K562 (cell line): ENCODE results near the gene PPFIA3. TPM values are rescaled to one million over a fixed set of nuclear protein-coding genes. Genes with fewer than 3 reads are reported as not detected.

Source experiments
- ATAC-seq: fragments of 200-7000 bp; cut with Tn5 transposase; 3 replicates; pipeline ENCODE4 v1.9.1; 2020; ENCODE audit warnings: moderate library complexity
- BruUV-seq: library from RNA; stranded (reverse); fragments of 400-500 nt; replicated peaks from 2 replicates; lab custom pipeline; 2021; lab: Mats Ljungman, UMichigan
- CTCF ChIA-PET: fragments of 300-600 bp; formaldehyde crosslinking; extraction: SDS; loops from one replicate; lab custom pipeline; 2021; ENCODE audit warnings: low intra/inter-chr PET ratio; lab: Yijun Ruan, JAX
- POLR2A ChIA-PET: fragments of 300-600, 350-650 bp; sonication (Branson Sonifier 250); formaldehyde crosslinking; extraction: SDS; loops from one replicate; lab custom pipeline; 2021; ENCODE audit warnings: antibody characterized with exemption, inconsistent platforms; lab: Yijun Ruan, JAX
- DNase-seq, 4 experiments: peaks; one replicate each; pipeline versions ENCODE4 v3.0.0 to v3.0.0-alpha.2; 2011 to 2018; ENCODE audit warnings: low spot score in 3 of 4, mixed read lengths in 3 of 4; ENCODE audit errors: extremely low read depth in 1 of 4
- FAIRE-seq: peaks from 2 replicates; lab custom pipeline; 2011; peaks lifted over from hg19 to GRCh38; lab: Jason Lieb, UNC
- H2AFZ ChIP-seq: 2 replicates; pipeline ENCODE4 v1.6.0; 2011; ENCODE audit warnings: low read depth, low read length, control low read depth, inconsistent platforms
- H3K27ac ChIP-seq: fragments of 200-600 bp; 3 replicates; pipeline ENCODE4 v1.8.0; 2011; ENCODE audit warnings: low read depth, mild to moderate bottlenecking, control low read depth, inconsistent platforms, low read length, moderate library complexity, mixed read lengths; ENCODE audit errors: extremely low read depth
- H3K27me3 ChIP-seq, 2 experiments: fragments of 300-600 bp in 1 of 2; 2 replicates in 1 of 2; 3 replicates in 1 of 2; pipeline versions ENCODE4 v1.6.0 to v1.8.0; 2011; ENCODE audit warnings: inconsistent platforms in 2 of 2, low read length in 2 of 2, mild to moderate bottlenecking in 1 of 2, mixed read lengths in 1 of 2, moderate library complexity in 1 of 2; ENCODE audit not compliant: control insufficient read depth in 2 of 2, insufficient read depth in 2 of 2
- H3K36me3 ChIP-seq: fragments of 300-600 bp; 3 replicates; pipeline ENCODE4 v1.8.0; 2011; ENCODE audit warnings: mild to moderate bottlenecking, low read length, inconsistent platforms; ENCODE audit not compliant: control insufficient read depth, insufficient read depth
- H3K4me1 ChIP-seq, 2 experiments: fragments of 200-600 bp in 1 of 2; replicated peaks in 1 of 2; 2 replicates in 1 of 2; 3 replicates in 1 of 2; pipeline versions ENCODE4 v1.5.1 to v1.8.0; 2011; ENCODE audit warnings: inconsistent platforms in 2 of 2, low read length in 2 of 2, mild to moderate bottlenecking in 1 of 2, mixed read lengths in 1 of 2, moderate library complexity in 1 of 2; ENCODE audit not compliant: control insufficient read depth in 2 of 2, insufficient read depth in 2 of 2
- H3K4me2 ChIP-seq: 2 replicates; pipeline ENCODE4 v1.6.1; 2011; ENCODE audit warnings: low read length, control low read depth, inconsistent platforms, mixed read lengths; ENCODE audit not compliant: insufficient read depth
- H3K4me3 ChIP-seq: fragments of 200-600 bp; sonication (generic), shearing (Covaris generic); 2 replicates; pipeline ENCODE4 v1.5.1; 2016; ENCODE audit warnings: control low read depth, inconsistent platforms
- H3K79me2 ChIP-seq: fragments of 200-600 bp; 3 replicates; pipeline ENCODE4 v1.8.0; 2011; ENCODE audit warnings: low read length, inconsistent platforms; ENCODE audit not compliant: control insufficient read depth, insufficient read depth
- H3K9ac ChIP-seq, 2 experiments: 2 replicates each; pipeline versions ENCODE4 v1.6.0 to v1.6.1; 2011; ENCODE audit warnings: low read depth in 2 of 2, low read length in 2 of 2, control low read depth in 1 of 2, inconsistent platforms in 1 of 2, mild to moderate bottlenecking in 1 of 2, mixed read lengths in 1 of 2; ENCODE audit not compliant: insufficient read depth in 1 of 2
- H3K9me1 ChIP-seq: one replicate; pipeline ENCODE4 v1.6.0; 2011; ENCODE audit warnings: inconsistent platforms, mild to moderate bottlenecking, low read length, moderate library complexity; ENCODE audit not compliant: control insufficient read depth, insufficient read depth
- H3K9me3 ChIP-seq: replicated peaks from 2 replicates; pipeline ENCODE4 v1.5.1; 2011; ENCODE audit warnings: low read depth, low read length, inconsistent platforms; ENCODE audit not compliant: control insufficient read depth, insufficient read depth
- H4K20me1 ChIP-seq: replicated peaks from 2 replicates; pipeline ENCODE4 v1.6.1; 2011; ENCODE audit warnings: low read length, inconsistent platforms, mixed read lengths; ENCODE audit not compliant: control insufficient read depth, insufficient read depth
- CEBPB ChIP-seq: fragments of 450-650 bp; IDR thresholded peaks from 2 replicates; pipeline ENCODE4 v1.6.1; 2016; ENCODE audit warnings: missing genetic modification characterization, missing compliant biosample characterization
- E2F6 ChIP-seq, 2 experiments: IDR thresholded peaks; 2 replicates each; pipeline ENCODE4 v1.6.1; 2011; ENCODE audit warnings: borderline replicate concordance in 1 of 2, control low read depth in 1 of 2, low read depth in 1 of 2, low read length in 1 of 2, mild to moderate bottlenecking in 1 of 2, mixed read lengths in 1 of 2, moderate library complexity in 1 of 2; ENCODE audit not compliant: insufficient read depth in 1 of 2, insufficient read length in 1 of 2, poor library complexity in 1 of 2, severe bottlenecking in 1 of 2; ENCODE audit errors: extremely low read depth in 1 of 2
- PRMT5 ChIP-seq: sonication (generic); formaldehyde crosslinking; IDR thresholded peaks from 2 replicates; pipeline ENCODE4 v1.5.0; 2020; ENCODE audit warnings: missing genetic modification reagents
- PURB ChIP-seq: sonication (generic); formaldehyde crosslinking; IDR thresholded peaks from 2 replicates; pipeline ENCODE4 v1.9.0; 2021; ENCODE audit warnings: low read depth, mild to moderate bottlenecking, missing genetic modification reagents
- SPI1 ChIP-seq: IDR thresholded peaks from 2 replicates; pipeline ENCODE4 v1.6.1; 2011; ENCODE audit warnings: low read depth, low read length, control low read depth, borderline replicate concordance
- SUPT5H ChIP-seq: fragments of 450-650 bp; IDR thresholded peaks from 2 replicates; pipeline ENCODE4 v1.6.1; 2016
- ZNF79 ChIP-seq: fragments of 250-450 bp; sonication (Bioruptor Pico); IDR thresholded peaks from 2 replicates; pipeline ENCODE4 v1.4.0; 2020; ENCODE audit warnings: low read depth, mild to moderate bottlenecking, moderate library complexity
- WGBS: fragments of 100-300 bp; shearing (Covaris generic); methylation state at CpG from one replicate; pipeline ENCODE4 v1.1.6; 2016; ENCODE audit warnings: low coverage, mixed read lengths; ENCODE audit not compliant: insufficient coverage; ENCODE audit errors: missing lambda C conversion rate; 5-methylcytosine and 5-hydroxymethylcytosine counted together
- in situ Hi-C: fragments of 300-500 bp; cut with MboI; formaldehyde crosslinking; loops from 4 replicates; pipeline ENCODE4 v1.15.0; 2018; ENCODE audit warnings: inconsistent platforms, mixed read lengths
- intact Hi-C: fragments of 100-400 bp; cut with micrococcal nuclease; formaldehyde crosslinking; loops from 2 replicates; pipeline ENCODE4 v1.14.2; 2022
- polyA plus RNA-seq, 8 experiments: library from polyadenylated mRNA; depleted of rRNA in 4 of 8; stranded (reverse) in 5 of 8; unstranded in 3 of 8; fragments of >200 nt; fragmentation: Nextera tagmentation in 2 of 8; fragmentation: Illumina TruSeq in 1 of 8; extraction: Ambion mirVana in 2 of 8; extraction: Trizol in 1 of 8; gene quantifications; 2 replicates each; pipeline versions ENCODE4 v1.2.1 to v1.2.3, GENCODE V29; 2011 to 2014; ENCODE audit warnings: inconsistent platforms in 1 of 8, missing spikeins in 1 of 8
- total RNA-seq, 7 experiments: library from RNA; depleted of rRNA in 6 of 7; stranded (reverse); fragments of >200 nt in 6 of 7; fragmentation: Illumina TruSeq in 2 of 7; extraction: Trizol in 2 of 7; gene quantifications; 2 replicates each; pipeline versions ENCODE4 v1.2.1 to v1.2.3, GENCODE V29; 2011 to 2021; ENCODE audit warnings: low replicate concordance in 1 of 7
- TF ChIP-seq, protein P1 (sequence below), 3 experiments: IDR thresholded peaks in 2 of 3; conservative IDR thresholded peaks in 1 of 3; 2 replicates each; pipeline ENCODE4 v1.5.1; 2011 to 2012; ENCODE audit warnings: low read length in 3 of 3, mild to moderate bottlenecking in 3 of 3, control low read depth in 2 of 3, improper control_type of control experiment in 1 of 3, inconsistent platforms in 1 of 3, low read depth in 1 of 3, mixed read lengths in 1 of 3, moderate library complexity in 1 of 3; ENCODE audit not compliant: insufficient read depth in 2 of 3

PPFIA3 gene
- total and polyA plus RNA-seq, 9 of the 15 experiments (the other 6 are each of a cell fraction or from before 2014, with no cell fraction given), result 0.10 to 53.0 (median 17.6) TPM

- intact Hi-C loops (no loop called here), in situ Hi-C loops (loop anchor here (10.0 kb wide), 1 partner anchor 1223 kb away; no protein-coding TSS in a partner anchor)
- TF ChIP-seq ZNF79 (CRISPR knock-in tag), result no peak
- no peak for TF ChIP-seq PRMT5 (CRISPR knock-in tag)
- no peak for TF ChIP-seq SUPT5H
- no peak for TF ChIP-seq E2F6 (IDR thresholded peaks at IDR 0.05; ENCODE audit: borderline replicate concordance in 1 of 2, extremely low read depth in 1 of 2, insufficient read depth in 1 of 2, insufficient read length in 1 of 2, low read depth in 1 of 2, low read length in 1 of 2, poor library complexity in 1 of 2, severe bottlenecking in 1 of 2)
- TF ChIP-seq, protein P1, sequence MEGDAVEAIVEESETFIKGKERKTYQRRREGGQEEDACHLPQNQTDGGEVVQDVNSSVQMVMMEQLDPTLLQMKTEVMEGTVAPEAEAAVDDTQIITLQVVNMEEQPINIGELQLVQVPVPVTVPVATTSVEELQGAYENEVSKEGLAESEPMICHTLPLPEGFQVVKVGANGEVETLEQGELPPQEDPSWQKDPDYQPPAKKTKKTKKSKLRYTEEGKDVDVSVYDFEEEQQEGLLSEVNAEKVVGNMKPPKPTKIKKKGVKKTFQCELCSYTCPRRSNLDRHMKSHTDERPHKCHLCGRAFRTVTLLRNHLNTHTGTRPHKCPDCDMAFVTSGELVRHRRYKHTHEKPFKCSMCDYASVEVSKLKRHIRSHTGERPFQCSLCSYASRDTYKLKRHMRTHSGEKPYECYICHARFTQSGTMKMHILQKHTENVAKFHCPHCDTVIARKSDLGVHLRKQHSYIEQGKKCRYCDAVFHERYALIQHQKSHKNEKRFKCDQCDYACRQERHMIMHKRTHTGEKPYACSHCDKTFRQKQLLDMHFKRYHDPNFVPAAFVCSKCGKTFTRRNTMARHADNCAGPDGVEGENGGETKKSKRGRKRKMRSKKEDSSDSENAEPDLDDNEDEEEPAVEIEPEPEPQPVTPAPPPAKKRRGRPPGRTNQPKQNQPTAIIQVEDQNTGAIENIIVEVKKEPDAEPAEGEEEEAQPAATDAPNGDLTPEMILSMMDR (IDR thresholded peaks at IDR 0.05 in 2 of 3, conservative IDR thresholded peaks at IDR 0.05 in 1 of 3; ENCODE audit: insufficient read depth in 2 of 3, low read depth in 1 of 3, low read length in 3 of 3), result 0 out of 6 replicates have a peak, but pooled peaks of 1 of the 3 experiments have one; percentile 5
- TF ChIP-seq CEBPB, result peak; percentile 74
- TF ChIP-seq SPI1, result peak; percentile 84
- TF ChIP-seq PURB, result no peak
- H3K9me1 ChIP-seq, result peaks cover 6% of the 10 kb centered on the region
- peaks cover 42% of the 10 kb centered on the region for H3K36me3 ChIP-seq
- peak; percentile 49 for FAIRE-seq
- 67% methylated on average over 11 of the region's 11 CpGs for WGBS
- no TSS peak for BruUV-seq
- H3K4me3 ChIP-seq, result no peak overlapping the region
- no peak for ATAC-seq
- no peak overlapping the region; a peak in 2 of 4 replicates for H3K9ac ChIP-seq
- POLR2A ChIA-PET, result interaction anchor here (1.1 to 1.2 kb wide), 2 partner anchors 14 to 39 kb away, joined by 3 to 4 read pairs; no protein-coding TSS in a partner anchor
- CTCF ChIA-PET, result interaction anchor here (0.6 to 0.8 kb wide), 2 partner anchors 37 to 792 kb away, joined by 3 read pairs; no protein-coding TSS in a partner anchor
- H4K20me1 ChIP-seq, result peaks cover 7% of the 10 kb centered on the region
- no peaks in the 10 kb centered on the region for H3K27me3 ChIP-seq
- no peaks in the 10 kb centered on the region for H3K9me3 ChIP-seq
- no peak overlapping the region for H2AFZ ChIP-seq
- no peak overlapping the region for H3K27ac ChIP-seq
- H3K4me2 ChIP-seq, result no peak overlapping the region
- no peak for DNase-seq
- H3K79me2 ChIP-seq, result peaks cover 13% of the 10 kb centered on the region
- peaks cover 33 to 64% of the 10 kb centered on the region in 2 experiments for H3K4me1 ChIP-seq
These were observed 7.9 kb upstream of the PPFIA3 start for GRCh38 chr19:49111218-49111998.
